ENCODE data around the gene TPPP. TPM values are rescaled to one million over a fixed set of nuclear protein-coding genes. Genes with fewer than 3 reads are reported as not detected.

TPPP gene
- total and polyA plus RNA-seq, 2 donors (not counting 1 experiment from before 2014, with no cell fraction given): 0.06 TPM; not detected in 1

DNA sequence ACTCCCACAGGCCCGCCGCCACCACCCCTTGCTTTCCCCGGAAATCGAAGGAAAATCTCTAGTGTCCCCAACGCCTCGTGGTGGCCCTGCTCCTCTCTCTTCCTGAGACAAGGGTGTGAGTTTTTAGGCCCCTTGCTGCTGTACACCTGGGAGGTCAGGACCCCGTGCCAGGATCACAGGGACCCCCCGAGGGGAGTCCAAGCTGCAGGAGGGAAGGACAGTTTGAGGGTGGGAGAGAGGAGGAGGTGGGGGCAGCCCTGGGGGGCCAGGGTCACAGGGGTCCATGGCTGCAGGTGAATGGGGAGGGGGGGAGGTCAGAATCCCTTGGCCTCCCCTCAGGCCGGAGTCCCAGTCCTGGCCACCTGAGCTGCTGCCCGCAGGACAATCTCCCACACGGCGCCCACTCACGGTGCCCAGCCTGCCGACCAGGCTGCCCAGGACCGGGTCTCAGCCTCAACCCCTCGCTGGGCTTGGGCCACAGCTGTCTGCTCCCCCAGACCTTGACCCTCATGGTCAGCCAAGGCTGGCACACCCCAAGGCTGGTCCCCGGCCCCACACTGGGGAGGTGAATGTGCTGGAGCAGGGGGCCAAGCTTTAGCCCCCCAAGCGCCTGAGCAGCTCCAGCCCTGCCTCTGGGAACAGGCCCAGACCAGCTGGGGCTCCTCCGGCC is 19.9 kb downstream of the TPPP start:
- Histone ChIP-seq H4K20me1 (ENCODE audit: control insufficient read depth, insufficient read depth, low read length, poor library complexity, severe bottlenecking) (no peaks in the 10 kb centered on the region), H3K79me2 (ENCODE audit: control insufficient read depth, insufficient read depth, low read length) (no peaks in the 10 kb centered on the region), H3K27me3 (replicated peaks in 1 of 4; ENCODE audit: control extremely low read depth in 1 of 4, control insufficient read depth in 3 of 4, insufficient read depth in 4 of 4, low read length in 3 of 4) (peaks cover 0 to 40% (median 5%) of the 10 kb centered on the region in 4 experiments), H3K4me1 (ENCODE audit: control insufficient read depth in 2 of 2, insufficient read depth in 2 of 2, low read length in 2 of 2) (peaks cover 22 to 23% of the 10 kb centered on the region in 2 donors), H3K9ac (ENCODE audit: low read length) (peak overlapping the region; percentile 14), H3K36me3 (replicated peaks in 1 of 2; ENCODE audit: control extremely low read depth in 1 of 2, control insufficient read depth in 1 of 2, extremely low read depth in 1 of 2, insufficient read depth in 2 of 2, low read length in 1 of 2) (no peaks in the 10 kb centered on the region), H3K27ac (ENCODE audit: low read length in 2 of 2) (no peak overlapping the region), H3K9me3 (ENCODE audit: control extremely low read depth in 1 of 3, control insufficient read depth in 2 of 3, insufficient read depth in 1 of 3, low read length in 2 of 3) (peaks cover 0 to 18% (median 0%) of the 10 kb centered on the region in 3 donors), H3K4me3 (ENCODE audit: control extremely low read depth in 1 of 5, extremely low read depth in 1 of 5, insufficient read depth in 1 of 5, low read depth in 2 of 5, low read length in 4 of 5) (no peak overlapping the region), H2AFZ (ENCODE audit: insufficient read depth, low read depth, low read length, poor library complexity, severe bottlenecking) (no peak overlapping the region), H3K4me2 (replicated peaks; ENCODE audit: low read depth, low read length, poor library complexity, severe bottlenecking) (peak overlapping the region; percentile 39)
- intact Hi-C loops (cut with micrococcal nuclease): no loop called here
- WGBS (ENCODE audit: insufficient coverage): 65% methylated on average over 17 of the region's 19 CpGs
- no peak overlapping the region for H3K27ac Mint-ChIP-seq
- POLR2A ChIA-PET: no interaction called here
- ATAC-seq (ENCODE audit: low read depth): no peak
- H3K4me3 Mint-ChIP-seq: peak overlapping the region; percentile 37
- no peak for DNase-seq
- no peaks in the 10 kb centered on the region for H3K9me3 Mint-ChIP-seq (ENCODE audit: insufficient read depth)
- TF ChIP-seq EZH2 (IDR thresholded peaks at IDR 0.05; ENCODE audit: borderline replicate concordance, insufficient read depth, low read depth, low read length, poor library complexity, severe bottlenecking) (no peak), CTCF (IDR thresholded peaks at IDR 0.05) (no peak)
- CTCF ChIA-PET: interaction anchor here (1.3 to 5.3 kb wide), 3 partner anchors 222 to 233 kb away, joined by 4 to 63 read pairs (median 6); no protein-coding TSS in a partner anchor
- peaks cover 12% of the 10 kb centered on the region for H3K4me1 Mint-ChIP-seq
- peaks cover 5% of the 10 kb centered on the region for H3K27me3 Mint-ChIP-seq

Data from B cell (primary cell).